Suprapubic skin (tissue), 4 donors: ENCODE data around the gene TMBIM4. TPM values are rescaled to one million over a fixed set of nuclear protein-coding genes. Genes with fewer than 3 reads are reported as not detected.
"Not testable (repeated sequence)": the region's sequence is repeated elsewhere in the genome, so short reads cannot be mapped to it uniquely, and the experiment has no call there.

ENCODE experiments used
- DNase-seq, 2 donors: peaks; one replicate each; pipeline ENCODE4 v3.0.0-alpha.2; 2019; ENCODE audit warnings: low spot score in 2 of 2
- H3K27ac ChIP-seq: fragments of 200-600 bp; sonication (generic); one replicate; pipeline ENCODE4 v1.5.1; 2019
- H3K27me3 ChIP-seq: fragments of 200-600 bp; sonication (generic); one replicate; pipeline ENCODE4 v1.5.1; 2019
- H3K36me3 ChIP-seq: fragments of 200-600 bp; sonication (generic); one replicate; pipeline ENCODE4 v1.5.1; 2019
- H3K4me1 ChIP-seq: fragments of 200-600 bp; sonication (generic); one replicate; pipeline ENCODE4 v1.5.1; 2019
- H3K4me3 ChIP-seq: fragments of 200-600 bp; sonication (generic); one replicate; pipeline ENCODE4 v1.5.1; 2019; ENCODE audit warnings: mild to moderate bottlenecking
- H3K9me3 ChIP-seq: fragments of 200-600 bp; sonication (generic); one replicate; pipeline ENCODE4 v1.5.1; 2019
- CTCF ChIP-seq, 2 donors: fragments of 200-600 bp in 1 of 2; fragments of 450-650 bp in 1 of 2; sonication (generic) in 1 of 2; IDR thresholded peaks; one replicate each; pipeline ENCODE4 v1.5.1; 2016 to 2019; ENCODE audit warnings: antibody characterized with exemption in 2 of 2, mild to moderate bottlenecking in 1 of 2, moderate library complexity in 1 of 2
- EP300 ChIP-seq: sonication (generic); formaldehyde crosslinking; IDR thresholded peaks from one replicate; pipeline ENCODE4 v1.6.1; 2017; ENCODE audit warnings: antibody characterized with exemption
- POLR2A ChIP-seq, 2 donors: fragments of 450-650 bp; IDR thresholded peaks; one replicate each; pipeline ENCODE4 v1.6.1; 2017; ENCODE audit warnings: antibody characterized with exemption in 2 of 2, mild to moderate bottlenecking in 2 of 2, moderate library complexity in 2 of 2
- POLR2AphosphoS5 ChIP-seq, 3 donors: sonication (generic); formaldehyde crosslinking; IDR thresholded peaks; one replicate each; pipeline ENCODE4 v1.6.1; 2017; ENCODE audit warnings: antibody characterized with exemption in 3 of 3
- WGBS: methylation state at CpG from one replicate; pipeline ENCODE4 v1.1.5; 2018; 5-methylcytosine and 5-hydroxymethylcytosine counted together
- total RNA-seq, 4 donors: library from RNA; depleted of rRNA; stranded (reverse); fragments of >200 nt; gene quantifications; one replicate each; pipeline ENCODE4 v1.1.0, GENCODE V29; 2016

TMBIM4 gene
- total RNA-seq, 4 donors from 2014 or later, result 48.6 to 136 (median 108) TPM

GRCh38 chr12:66189486-66189843 is 19.7 kb upstream of the TMBIM4 start:
- Histone ChIP-seq H3K4me1 (peaks cover 18% of the 10 kb centered on the region), H3K4me3 (peak overlapping the region; percentile 61), H3K36me3 (no peaks in the 10 kb centered on the region), H3K27me3 (no peaks in the 10 kb centered on the region), H3K27ac (peak overlapping the region; percentile 94), H3K9me3 (no peaks in the 10 kb centered on the region)
- 16% methylated on average over 18 of the region's 18 CpGs for WGBS
- no peak for TF ChIP-seq EP300
- TF ChIP-seq POLR2A (IDR thresholded peaks at IDR 0.05), result no peak
- no peak for TF ChIP-seq POLR2AphosphoS5 (IDR thresholded peaks at IDR 0.05)
- TF ChIP-seq CTCF (IDR thresholded peaks at IDR 0.05), result no peak
- peak in 1 of 2 donors; percentile 64 for DNase-seq

- 27% methylated on average over 54 of the region's 82 CpGs for WGBS
- Histone ChIP-seq H3K36me3 (no peaks in the 10 kb centered on the region), H3K4me3 (peak within 1 kb of the TSS; percentile 61), H3K27ac (peak within 1 kb of the TSS; percentile 94), H3K4me1 (peaks cover 18% of the 10 kb centered on the region), H3K9me3 (no peaks in the 10 kb centered on the region), H3K27me3 (no peaks in the 10 kb centered on the region)
- TF ChIP-seq EP300, result peak; percentile 74
- TF ChIP-seq POLR2AphosphoS5 (IDR thresholded peaks at IDR 0.05), result peak; percentile 92 to 99 (median 96)
- peak; percentile 25 to 97 for TF ChIP-seq POLR2A (IDR thresholded peaks at IDR 0.05)
- TF ChIP-seq CTCF (IDR thresholded peaks at IDR 0.05), result no peak
- DNase-seq, result peak; percentile 95 to 96
Observed at GRCh38 chr12:66188584-66189485, 19.0 kb upstream of the TMBIM4 start, which contains the start of gene IRAK3. IRAK3 (plus strand) TSS chr12:66189214; CDS start chr12:66189300, 86 bp downstream.

GRCh38 chr12:66187821-66188220 is 18.0 kb upstream of the TMBIM4 start:
- Histone ChIP-seq H3K4me3 (no peak overlapping the region), H3K36me3 (no peaks in the 10 kb centered on the region), H3K27me3 (peaks cover 5% of the 10 kb centered on the region), H3K4me1 (peaks cover 18% of the 10 kb centered on the region), H3K27ac (no peak overlapping the region), H3K9me3 (no peaks in the 10 kb centered on the region)
- TF ChIP-seq EP300, result no peak
- no peak for TF ChIP-seq CTCF (IDR thresholded peaks at IDR 0.05)
- no peak for TF ChIP-seq POLR2A (IDR thresholded peaks at IDR 0.05)
- TF ChIP-seq POLR2AphosphoS5 (IDR thresholded peaks at IDR 0.05), result no peak
- DNase-seq, result no peak
- 93% methylated on average over 4 of the region's 4 CpGs for WGBS

GRCh38 chr12:66187036-66187435 is 17.2 kb upstream of the TMBIM4 start:
- Histone ChIP-seq H3K27ac (peak overlapping the region; percentile 30), H3K9me3 (no peaks in the 10 kb centered on the region), H3K36me3 (no peaks in the 10 kb centered on the region), H3K4me1 (peaks cover 18% of the 10 kb centered on the region), H3K27me3 (peaks cover 5% of the 10 kb centered on the region), H3K4me3 (no peak overlapping the region)
- 68% methylated on average over 2 of the region's 2 CpGs for whole genome bisulfite sequencing
- no peak for TF ChIP-seq POLR2AphosphoS5 (IDR thresholded peaks at IDR 0.05)
- no peak for TF ChIP-seq CTCF (IDR thresholded peaks at IDR 0.05)
- no peak for TF ChIP-seq POLR2A (IDR thresholded peaks at IDR 0.05)
- TF ChIP-seq EP300, result no peak
- no peak for DNase-seq

GRCh38 chr12:66184822-66185221 is 15.0 kb upstream of the TMBIM4 start:
- H3K27me3 ChIP-seq, H3K9me3 ChIP-seq, H3K4me1 ChIP-seq, H3K4me3 ChIP-seq, H3K27ac ChIP-seq, H3K36me3 ChIP-seq, DNase-seq: not testable (repeated sequence)
- WGBS, result 88% methylated on average over 3 of the region's 3 CpGs
